NAMALWA (cell line): ENCODE data around the gene ERICH6B.
"Not testable (repeated sequence)": the region's sequence is repeated elsewhere in the genome, so short reads cannot be mapped to it uniquely, and the experiment has no call there.

ENCODE experiments used
- DNase-seq: peaks from one replicate; pipeline ENCODE4 v3.0.0-alpha.2; 2015; ENCODE audit warnings: low spot score

The ERICH6B gene

GRCh38 chr13:45615501-45616101 lies at the start of gene ERICH6B:
ERICH6B (minus strand) TSS chr13:45615739; CDS start chr13:45597005, 18,734 bp downstream.
- DNase-seq, result no peak

- not testable (repeated sequence) for DNase-seq
Measured at GRCh38 chr13:45662903-45663302, 47.4 kb upstream of the ERICH6B start.

GRCh38 chr13:45662162-45662561 lies 46.6 kb upstream of the ERICH6B start:
- no peak for DNase-seq

GRCh38 chr13:45660458-45660857 lies 44.9 kb upstream of the ERICH6B start:
- not testable (repeated sequence) for DNase-seq

- DNase-seq, result no peak
Measured at GRCh38 chr13:45659536-45659935, 44.0 kb upstream of the ERICH6B start.

GRCh38 chr13:45658586-45659235 lies 43.2 kb upstream of the ERICH6B start:
- no peak for DNase-seq

- DNase-seq, result no peak
Measured at GRCh38 chr13:45654633-45655349, 39.3 kb upstream of the ERICH6B start.

- DNase-seq, result not testable (repeated sequence)
Measured at GRCh38 chr13:45645263-45645662, 29.7 kb upstream of the ERICH6B start.

GRCh38 chr13:45642159-45642558 lies 26.6 kb upstream of the ERICH6B start:
- DNase-seq, result peak; percentile 10

- not testable (repeated sequence) for DNase-seq
Measured at GRCh38 chr13:45635291-45635690, 19.8 kb upstream of the ERICH6B start.

- DNase-seq, result no peak
Measured at GRCh38 chr13:45630791-45631190, 15.3 kb upstream of the ERICH6B start.

- DNase-seq, result no peak
Measured at GRCh38 chr13:45629940-45630339, 14.4 kb upstream of the ERICH6B start.

- no peak for DNase-seq
Measured at GRCh38 chr13:45628094-45628493, 12.6 kb upstream of the ERICH6B start.

GRCh38 chr13:45627656-45628055 lies 12.1 kb upstream of the ERICH6B start:
- no peak for DNase-seq

GRCh38 chr13:45626731-45627374 lies 11.3 kb upstream of the ERICH6B start:
- no peak for DNase-seq

- DNase-seq, result peak; percentile 35
Measured at GRCh38 chr13:45623516-45624090, 8.1 kb upstream of the ERICH6B start.

GRCh38 chr13:45621950-45622349 lies 6.4 kb upstream of the ERICH6B start:
- DNase-seq, result no peak

GRCh38 chr13:45607931-45608330 lies 7.6 kb downstream of the ERICH6B start:
- DNase-seq, result no peak

GRCh38 chr13:45604892-45605291 lies 10.6 kb downstream of the ERICH6B start:
- no peak for DNase-seq

GRCh38 chr13:45603338-45603737 lies 12.2 kb downstream of the ERICH6B start:
- DNase-seq, result no peak

GRCh38 chr13:45602183-45603170 lies 13.1 kb downstream of the ERICH6B start:
- no peak for DNase-seq
